Adrenal gland (tissue), 5 donors: ENCODE data around the gene CEL.

ENCODE experiments used
- CTCF ChIP-seq, 6 experiments: fragments of 450-650 bp in 4 of 6; fragments of 200-600 bp in 2 of 6; sonication (generic) in 1 of 6; IDR thresholded peaks; 1 replicate in 5 of 6; 2 replicates in 1 of 6; pipeline versions ENCODE4 v1.5.1 to v1.8.0; 2016 to 2021; ENCODE audit warnings: antibody characterized with exemption in 6 of 6, mild to moderate bottlenecking in 2 of 6, moderate library complexity in 1 of 6
- POLR2A ChIP-seq, 2 donors: fragments of 450-650 bp; IDR thresholded peaks; one replicate each; pipeline ENCODE4 v1.6.1; 2017; ENCODE audit warnings: antibody characterized with exemption in 2 of 2, mild to moderate bottlenecking in 2 of 2, moderate library complexity in 1 of 2
- donor health status: DM: no; HTN: no; CAD: no.

GRCh38 chr9:133089271-133089671 lies 27.5 kb downstream of the CEL start:
- no peak for TF ChIP-seq CTCF (IDR thresholded peaks at IDR 0.05)
- no peak for TF ChIP-seq POLR2A (IDR thresholded peaks at IDR 0.05)
